ENCODE measurements around the gene SS18. TPM values are rescaled to one million over a fixed set of nuclear protein-coding genes. Genes with fewer than 3 reads are reported as not detected.

SS18 gene
- total RNA-seq, 1 donor from 2014 or later: 111 TPM

- Histone ChIP-seq H3K36me3 (ENCODE audit: control insufficient read depth, insufficient read depth, low read length) (peaks cover 1% of the 10 kb centered on the region), H3K27me3 (ENCODE audit: control insufficient read depth, insufficient read depth, low read length) (no peaks in the 10 kb centered on the region), H3K4me3 (ENCODE audit: low read depth, low read length) (no peak overlapping the region)
- TF ChIP-seq, protein P1, sequence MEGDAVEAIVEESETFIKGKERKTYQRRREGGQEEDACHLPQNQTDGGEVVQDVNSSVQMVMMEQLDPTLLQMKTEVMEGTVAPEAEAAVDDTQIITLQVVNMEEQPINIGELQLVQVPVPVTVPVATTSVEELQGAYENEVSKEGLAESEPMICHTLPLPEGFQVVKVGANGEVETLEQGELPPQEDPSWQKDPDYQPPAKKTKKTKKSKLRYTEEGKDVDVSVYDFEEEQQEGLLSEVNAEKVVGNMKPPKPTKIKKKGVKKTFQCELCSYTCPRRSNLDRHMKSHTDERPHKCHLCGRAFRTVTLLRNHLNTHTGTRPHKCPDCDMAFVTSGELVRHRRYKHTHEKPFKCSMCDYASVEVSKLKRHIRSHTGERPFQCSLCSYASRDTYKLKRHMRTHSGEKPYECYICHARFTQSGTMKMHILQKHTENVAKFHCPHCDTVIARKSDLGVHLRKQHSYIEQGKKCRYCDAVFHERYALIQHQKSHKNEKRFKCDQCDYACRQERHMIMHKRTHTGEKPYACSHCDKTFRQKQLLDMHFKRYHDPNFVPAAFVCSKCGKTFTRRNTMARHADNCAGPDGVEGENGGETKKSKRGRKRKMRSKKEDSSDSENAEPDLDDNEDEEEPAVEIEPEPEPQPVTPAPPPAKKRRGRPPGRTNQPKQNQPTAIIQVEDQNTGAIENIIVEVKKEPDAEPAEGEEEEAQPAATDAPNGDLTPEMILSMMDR (IDR thresholded peaks at IDR 0.05; ENCODE audit: insufficient read depth, low read length, poor library complexity, severe bottlenecking): no peak
- DNase-seq (ENCODE audit: low read depth): no peak
Measured at GRCh38 chr18:26044807-26045206, 45.6 kb downstream of the SS18 start.

DNA sequence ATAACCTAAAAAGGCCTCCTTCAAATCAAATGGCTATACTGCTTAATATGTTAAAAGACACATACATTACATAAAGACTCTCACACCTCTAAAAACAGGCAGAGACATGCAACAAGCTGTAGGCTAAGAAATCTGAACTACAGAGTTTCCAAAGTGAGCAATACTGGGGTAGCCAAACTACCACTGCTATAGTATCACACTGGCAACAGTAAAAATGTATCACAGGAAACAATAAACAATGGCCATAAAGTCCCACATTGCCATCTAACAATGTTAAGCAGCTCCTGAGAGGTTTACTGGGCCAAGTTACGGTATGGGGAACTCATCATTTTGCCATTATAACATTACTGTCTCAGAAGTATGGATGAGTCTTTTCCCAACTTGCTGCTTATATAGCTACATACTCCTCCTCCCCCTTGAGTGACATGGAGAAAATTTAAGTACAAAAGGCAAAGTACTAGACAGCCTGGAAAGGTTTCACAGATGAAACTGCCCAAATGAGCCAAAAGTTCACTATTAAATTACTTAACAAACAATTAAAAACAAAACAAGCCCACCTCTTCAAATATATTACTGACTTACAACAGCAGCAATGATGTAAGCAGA, 50.3 kb downstream of the SS18 start:
- Histone ChIP-seq H3K36me3 (ENCODE audit: control insufficient read depth, insufficient read depth, low read length) (peaks cover 1% of the 10 kb centered on the region), H3K4me3 (ENCODE audit: low read depth, low read length) (no peak overlapping the region), H3K27me3 (ENCODE audit: control insufficient read depth, insufficient read depth, low read length) (no peaks in the 10 kb centered on the region)
- TF ChIP-seq, protein P1 (IDR thresholded peaks at IDR 0.05; ENCODE audit: insufficient read depth, low read length, poor library complexity, severe bottlenecking): no peak
- DNase-seq (ENCODE audit: low read depth): no peak

GRCh38 chr18:26039203-26039602, 51.2 kb downstream of the SS18 start:
- no peaks in the 10 kb centered on the region for H3K27me3 ChIP-seq (ENCODE audit: control insufficient read depth, insufficient read depth, low read length)
- no peak overlapping the region for H3K4me3 ChIP-seq (ENCODE audit: low read depth, low read length)
- H3K36me3 ChIP-seq (ENCODE audit: control insufficient read depth, insufficient read depth, low read length): no peaks in the 10 kb centered on the region
- no peak for DNase-seq (ENCODE audit: low read depth)
- TF ChIP-seq, protein P1 (IDR thresholded peaks at IDR 0.05; ENCODE audit: insufficient read depth, low read length, poor library complexity, severe bottlenecking): no peak

DNA sequence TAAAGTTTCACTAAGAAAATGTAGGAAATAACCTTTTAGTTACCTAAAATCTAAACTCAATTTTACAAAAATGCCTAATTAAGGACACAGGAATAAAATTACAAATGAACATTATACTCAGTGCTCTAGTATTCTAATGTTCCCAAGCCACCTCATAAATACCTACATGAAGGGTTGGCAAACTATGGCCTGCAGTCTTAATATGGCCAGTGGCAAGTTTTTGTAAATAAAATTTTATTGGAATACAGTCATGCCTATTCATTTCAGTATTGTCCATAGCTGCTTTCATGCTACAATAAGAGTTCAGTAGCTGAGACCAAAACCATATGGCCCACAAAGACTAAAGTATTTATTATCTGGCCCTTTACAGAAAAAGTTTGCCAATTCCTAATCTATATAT, 53.8 kb downstream of the SS18 start:
- DNase-seq (ENCODE audit: low read depth): no peak
- Histone ChIP-seq H3K27me3 (ENCODE audit: control insufficient read depth, insufficient read depth, low read length) (no peaks in the 10 kb centered on the region), H3K4me3 (ENCODE audit: low read depth, low read length) (no peak overlapping the region), H3K36me3 (ENCODE audit: control insufficient read depth, insufficient read depth, low read length) (no peaks in the 10 kb centered on the region)
- TF ChIP-seq, protein P1 (IDR thresholded peaks at IDR 0.05; ENCODE audit: insufficient read depth, low read length, poor library complexity, severe bottlenecking): no peak

DNA sequence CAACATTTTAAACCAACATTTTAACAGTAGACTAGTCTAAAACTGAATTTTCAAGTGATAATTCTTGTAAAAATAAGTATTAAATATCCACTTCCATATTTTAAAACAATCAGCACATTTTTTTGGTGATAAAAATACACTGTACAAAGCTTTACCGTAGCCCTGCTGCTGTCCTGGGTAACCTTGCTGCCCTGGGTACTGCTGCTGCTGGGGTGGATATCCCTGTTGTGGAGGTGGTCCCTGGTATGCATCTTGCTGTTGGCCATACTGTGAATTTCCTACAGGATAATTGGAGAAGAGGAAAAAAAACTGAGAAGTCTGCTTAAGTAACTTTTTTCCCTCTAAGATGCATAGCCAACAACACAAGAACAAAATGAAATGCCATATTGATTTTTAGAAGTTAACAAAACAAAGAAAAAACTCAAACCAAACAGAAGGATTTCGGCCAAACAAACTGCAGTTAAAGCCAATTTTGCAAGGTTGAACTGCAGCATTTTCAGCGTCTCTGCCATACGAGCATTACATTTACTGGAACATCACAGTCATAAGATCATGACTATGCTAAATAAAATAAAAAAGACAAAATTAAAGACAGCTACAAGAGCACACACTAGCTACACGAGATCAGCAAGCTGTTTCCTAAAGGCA, 55.4 kb downstream of the SS18 start:
- no peak for DNase-seq (ENCODE audit: low read depth)
- H3K27me3 ChIP-seq (ENCODE audit: control insufficient read depth, insufficient read depth, low read length): no peaks in the 10 kb centered on the region
- H3K4me3 ChIP-seq (ENCODE audit: low read depth, low read length): no peak overlapping the region
- H3K36me3 ChIP-seq (ENCODE audit: control insufficient read depth, insufficient read depth, low read length): no peaks in the 10 kb centered on the region
- TF ChIP-seq, protein P1 (IDR thresholded peaks at IDR 0.05; ENCODE audit: insufficient read depth, low read length, poor library complexity, severe bottlenecking): no peak

DNA sequence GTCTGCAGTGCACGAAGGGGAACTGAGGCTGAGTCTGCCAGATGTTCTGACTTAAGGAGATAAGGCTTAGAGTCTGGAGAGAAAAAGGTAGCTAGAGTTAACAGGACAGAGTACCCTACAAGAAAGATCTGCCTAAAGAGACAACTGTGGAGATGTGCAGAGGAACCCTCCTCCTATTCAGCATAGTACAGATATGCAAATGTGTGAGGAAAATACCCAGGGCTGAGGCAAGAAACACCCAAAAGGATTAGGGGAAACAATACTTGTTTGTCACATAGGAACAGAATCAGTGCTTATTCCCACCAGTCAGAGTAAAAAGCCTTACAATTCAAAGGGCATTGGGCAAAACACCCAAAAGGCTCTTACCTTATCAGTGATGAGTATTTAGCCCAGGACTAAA, 67.8 kb downstream of the SS18 start:
- TF ChIP-seq, protein P1 (IDR thresholded peaks at IDR 0.05; ENCODE audit: insufficient read depth, low read length, poor library complexity, severe bottlenecking): no peak
- Histone ChIP-seq H3K27me3 (ENCODE audit: control insufficient read depth, insufficient read depth, low read length) (no peaks in the 10 kb centered on the region), H3K4me3 (ENCODE audit: low read depth, low read length) (no peak overlapping the region), H3K36me3 (ENCODE audit: control insufficient read depth, insufficient read depth, low read length) (no peaks in the 10 kb centered on the region)
- no peak for DNase-seq (ENCODE audit: low read depth)
